GM18861 (cell line): ENCODE data around the gene STAT4.

Experiments
- ATAC-seq: cut with Tn5 transposase; IDR thresholded peaks from one replicate; pipeline ENCODE4 v1.9.1; 2021; ENCODE audit not compliant: unreplicated experiment

The STAT4 gene

DNA sequence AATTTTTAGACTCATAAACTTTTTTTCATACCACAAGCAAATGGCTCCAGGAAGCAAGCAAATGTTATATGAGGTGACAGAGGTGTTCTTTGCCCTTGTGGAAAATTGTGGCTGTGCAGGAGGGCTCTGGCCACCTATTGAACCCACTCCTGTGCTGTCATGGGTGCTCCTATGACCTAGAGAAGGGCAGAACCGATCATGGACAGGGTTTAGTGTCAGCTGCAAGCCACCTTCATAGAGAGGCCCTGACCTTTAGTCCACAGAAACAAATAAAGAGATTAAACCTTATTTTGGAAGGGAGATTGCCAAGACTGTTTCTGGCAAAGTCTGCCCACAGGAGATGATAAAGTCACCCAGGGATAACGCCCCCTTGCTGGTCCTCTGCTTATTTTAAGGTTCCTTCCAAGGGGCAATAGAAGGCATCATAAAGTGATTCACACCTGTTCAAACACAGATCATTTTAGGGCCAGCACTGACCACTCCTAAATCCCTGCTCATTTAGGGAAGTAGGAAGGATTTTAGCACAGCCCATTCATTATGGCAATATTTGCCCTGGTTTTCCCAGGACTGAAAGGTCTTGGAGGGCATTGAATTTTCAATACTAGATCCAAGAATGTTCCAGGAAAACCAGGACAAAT is 26.1 kb upstream of the STAT4 start:
- no peak for ATAC-seq

DNA sequence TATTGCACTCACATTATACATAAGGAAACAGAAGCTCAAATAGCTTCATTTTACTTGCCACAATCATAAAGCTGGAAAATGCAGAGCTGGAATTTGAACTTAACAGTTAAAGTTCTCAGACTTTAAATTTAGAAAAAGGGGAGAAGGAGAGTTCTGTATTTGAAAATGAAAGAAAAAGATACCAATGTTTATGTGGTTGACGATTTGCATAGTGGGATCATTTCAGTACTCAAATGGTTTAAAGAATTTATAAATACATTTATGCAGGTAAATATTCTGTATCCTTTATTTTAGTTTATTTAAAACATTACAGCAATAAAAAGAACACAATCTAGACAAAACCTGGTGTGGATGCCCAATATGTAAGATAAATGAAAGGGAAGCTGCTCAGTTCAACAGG is 25.5 kb upstream of the STAT4 start:
- no peak for ATAC-seq

DNA sequence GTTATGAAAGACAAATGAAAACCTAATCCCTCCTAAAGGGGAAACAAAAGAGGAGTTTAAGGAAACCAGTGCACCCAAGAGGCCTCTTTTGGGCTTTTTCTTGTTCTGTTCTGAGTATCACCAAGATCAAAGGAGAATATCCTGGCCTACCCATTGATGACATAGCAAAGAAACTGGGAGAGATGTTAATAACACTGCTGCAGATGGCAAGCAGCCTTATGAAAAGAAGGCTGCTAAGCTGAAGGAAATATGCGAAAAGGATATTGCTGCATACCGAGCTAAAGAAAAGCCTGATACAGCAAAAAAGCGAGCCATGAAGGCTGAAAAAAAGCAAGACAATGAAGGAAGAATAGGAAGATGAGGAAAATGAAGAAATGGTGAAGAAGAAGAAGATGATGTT is 23.6 kb upstream of the STAT4 start:
- ATAC-seq = no peak

DNA sequence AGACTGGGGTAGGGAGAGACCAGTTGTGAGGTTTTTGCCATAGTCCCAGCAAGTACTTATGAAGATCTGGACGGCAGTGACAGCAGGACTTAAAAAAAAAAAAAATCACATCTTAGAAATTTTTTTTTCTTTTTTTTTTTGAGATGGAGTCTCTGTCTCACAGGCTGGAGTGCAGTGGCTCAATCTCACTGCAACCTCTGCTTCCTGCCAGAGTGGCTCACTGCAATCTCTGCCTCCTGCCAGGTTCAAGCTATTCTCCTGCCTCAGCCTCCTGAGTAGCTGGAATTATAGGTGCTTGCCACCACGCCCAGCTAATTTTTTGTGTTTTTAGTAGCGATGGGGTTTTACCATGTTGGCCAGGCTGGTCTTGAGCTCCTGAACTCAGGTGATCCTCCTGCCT is 22.4 kb upstream of the STAT4 start:
- no peak for ATAC-seq

DNA sequence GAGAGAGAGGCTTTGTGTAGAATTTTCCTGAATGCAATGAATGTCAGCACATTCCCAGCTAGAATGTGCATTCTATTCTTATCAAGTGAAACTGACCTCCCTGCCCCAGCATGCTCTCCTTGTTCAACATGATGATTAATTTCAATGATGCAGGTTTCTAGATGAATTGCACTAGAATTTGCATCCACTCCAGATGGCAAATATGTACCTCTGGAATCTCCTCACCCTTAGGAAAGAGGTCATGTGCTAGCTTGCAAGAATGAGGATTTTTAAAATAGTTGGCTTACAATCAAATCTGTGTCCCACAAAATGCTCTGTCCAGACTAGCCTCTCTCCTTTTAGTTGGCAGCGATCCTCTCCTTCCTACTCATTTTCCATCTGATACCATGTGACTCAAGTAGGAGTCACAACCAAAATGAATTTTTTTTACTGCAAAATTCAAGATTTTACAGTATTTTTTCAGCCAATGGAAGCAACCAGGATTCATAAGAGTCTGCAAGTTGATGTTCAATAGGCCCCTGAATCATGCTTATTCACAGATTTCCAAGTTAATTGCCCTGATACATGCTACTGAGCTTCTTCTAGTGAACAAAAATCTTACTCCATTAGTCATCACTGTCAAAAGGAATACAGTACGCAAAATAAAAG is 21.0 kb upstream of the STAT4 start:
- ATAC-seq = no peak

DNA sequence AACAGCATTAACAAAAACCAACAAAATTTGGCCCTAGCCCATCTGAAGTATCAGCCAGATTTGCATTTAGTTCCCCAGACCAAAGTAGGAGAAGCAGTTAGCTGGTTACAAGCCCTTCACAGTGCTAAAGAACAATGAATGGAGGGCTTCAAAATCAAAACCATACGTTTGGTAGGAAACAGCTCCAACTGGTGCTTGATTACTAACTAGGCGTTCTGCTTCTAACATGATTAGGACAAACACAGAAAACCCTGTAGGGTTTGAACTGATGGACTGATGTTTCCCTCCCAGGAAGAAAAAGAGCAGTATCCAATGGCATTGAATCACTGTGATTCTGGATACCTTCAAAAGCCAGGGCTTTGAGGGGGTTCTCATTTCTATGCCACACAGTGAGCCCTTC is 20.5 kb upstream of the STAT4 start:
- ATAC-seq = no peak

DNA sequence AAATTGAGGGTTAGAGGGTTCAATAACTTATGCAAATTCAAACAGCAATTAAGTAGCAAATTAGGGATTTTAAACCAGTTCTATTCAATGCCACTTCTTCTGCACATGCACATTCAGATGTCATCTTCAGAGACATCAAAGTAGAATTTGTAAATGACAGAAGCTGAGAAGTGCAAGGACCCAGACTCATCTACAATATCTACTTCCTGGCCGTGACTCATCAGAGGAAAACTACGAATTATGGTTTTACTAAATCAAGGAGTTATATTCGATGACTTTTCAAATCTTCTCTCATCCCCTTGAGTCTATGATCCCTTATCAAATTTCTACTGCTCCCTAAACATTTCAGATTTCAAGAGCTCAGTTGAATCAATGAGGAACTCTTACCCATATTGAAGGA is 20.0 kb upstream of the STAT4 start:
- no peak for ATAC-seq

DNA sequence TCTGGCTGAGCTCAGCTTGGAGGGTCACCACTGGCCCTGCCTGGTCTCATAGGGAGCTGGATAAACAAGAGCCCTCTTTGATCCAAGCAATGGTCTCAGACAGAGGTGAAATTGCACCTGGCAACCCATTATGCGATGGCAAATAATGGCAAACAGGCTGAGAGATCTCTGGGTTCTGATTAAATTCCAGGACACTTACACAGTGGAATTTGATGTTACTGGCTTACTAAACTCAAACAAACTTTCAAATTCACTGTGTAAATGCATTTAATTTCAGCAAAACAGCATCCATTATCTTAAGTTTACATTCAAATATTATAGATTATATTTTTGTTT is 19.5 kb upstream of the STAT4 start:
- no peak for ATAC-seq

DNA sequence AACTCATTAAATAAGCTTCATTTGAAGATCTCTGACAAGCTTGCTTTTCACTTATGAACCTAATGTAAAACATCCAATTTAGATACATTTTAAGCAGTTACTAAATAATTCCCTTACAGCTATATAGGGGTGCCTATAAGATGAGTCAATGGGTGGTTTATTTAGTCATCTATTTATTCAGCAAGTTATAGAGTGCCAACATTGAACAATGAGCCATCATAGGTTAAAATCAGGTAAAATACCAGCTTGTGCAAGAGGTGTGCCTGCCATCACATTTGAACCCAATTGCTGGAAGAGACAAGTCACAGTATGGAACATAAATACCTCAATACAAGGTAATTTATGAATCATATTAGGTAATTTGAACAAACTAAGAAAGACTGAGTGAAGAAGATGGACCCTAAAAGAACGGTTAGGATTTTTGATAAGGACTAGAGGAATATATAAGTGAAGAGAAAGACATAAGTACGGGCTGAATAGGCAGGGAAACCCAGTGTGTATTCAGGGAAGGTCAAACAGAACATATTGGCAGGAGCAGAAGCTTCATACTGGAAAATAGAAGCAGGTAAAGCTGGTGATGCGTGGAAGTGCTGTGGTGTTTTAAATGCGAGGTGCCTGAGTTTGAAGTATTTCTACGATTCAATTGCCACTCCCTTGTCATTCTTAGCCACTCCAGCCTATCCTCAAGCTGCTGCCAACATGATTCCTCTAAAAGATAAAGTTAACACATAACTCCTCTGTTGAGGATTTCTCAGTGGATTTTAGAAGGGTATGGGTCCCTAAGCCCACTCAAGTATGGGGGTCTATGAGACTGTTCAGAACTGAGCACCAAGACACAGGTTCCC is 18.9 kb upstream of the STAT4 start:
- no peak for ATAC-seq

DNA sequence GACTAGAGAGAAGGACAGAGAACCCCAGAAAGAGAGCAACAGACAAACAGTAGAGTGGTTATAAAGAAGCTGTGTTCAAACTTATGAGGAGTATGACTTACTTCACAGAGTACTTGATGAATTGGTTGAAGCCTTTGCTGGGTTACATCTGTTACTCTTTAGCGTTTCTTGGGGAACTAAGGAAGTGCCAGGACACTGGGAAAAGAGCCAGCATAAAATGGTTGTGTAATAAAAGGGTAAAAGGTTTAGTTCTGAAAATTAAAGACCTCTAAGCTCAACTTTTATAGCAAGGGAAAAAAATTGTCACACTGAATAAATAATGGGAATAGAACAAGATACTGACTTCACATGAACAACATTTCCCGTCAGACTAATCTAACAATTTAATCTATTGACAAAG is 17.0 kb upstream of the STAT4 start:
- ATAC-seq = no peak

DNA sequence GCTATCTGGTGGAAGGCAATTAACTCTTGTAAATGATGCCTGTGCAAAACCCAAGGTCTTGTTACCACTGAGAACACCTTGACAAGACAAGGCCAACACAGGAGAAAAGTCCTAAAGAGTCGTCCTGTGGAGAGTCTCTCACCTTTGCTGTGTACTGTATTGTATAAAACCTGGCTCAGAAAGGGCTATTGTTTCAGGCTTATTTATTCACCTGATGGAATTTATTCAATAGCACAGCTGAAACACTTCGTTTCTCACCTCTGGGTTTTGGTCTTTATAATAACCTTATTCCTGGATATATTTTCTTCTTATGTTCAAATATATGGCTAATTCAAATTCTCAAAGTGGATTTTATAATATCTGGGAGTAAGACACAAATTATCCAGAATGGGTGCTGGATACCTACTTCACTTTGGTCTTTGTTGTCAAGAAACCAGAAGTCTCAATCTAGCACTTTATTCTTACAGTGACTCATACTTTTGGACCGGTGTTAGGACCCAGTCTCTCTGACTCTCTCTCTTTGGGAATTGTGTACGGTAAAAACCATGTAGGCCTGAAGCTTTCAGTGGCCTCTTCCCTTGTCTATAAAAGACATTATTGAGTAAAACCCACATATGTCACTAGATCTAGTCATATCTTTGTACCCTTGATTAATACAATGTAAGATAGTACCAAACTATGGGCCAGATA is 16.1 kb upstream of the STAT4 start:
- no peak for ATAC-seq

DNA sequence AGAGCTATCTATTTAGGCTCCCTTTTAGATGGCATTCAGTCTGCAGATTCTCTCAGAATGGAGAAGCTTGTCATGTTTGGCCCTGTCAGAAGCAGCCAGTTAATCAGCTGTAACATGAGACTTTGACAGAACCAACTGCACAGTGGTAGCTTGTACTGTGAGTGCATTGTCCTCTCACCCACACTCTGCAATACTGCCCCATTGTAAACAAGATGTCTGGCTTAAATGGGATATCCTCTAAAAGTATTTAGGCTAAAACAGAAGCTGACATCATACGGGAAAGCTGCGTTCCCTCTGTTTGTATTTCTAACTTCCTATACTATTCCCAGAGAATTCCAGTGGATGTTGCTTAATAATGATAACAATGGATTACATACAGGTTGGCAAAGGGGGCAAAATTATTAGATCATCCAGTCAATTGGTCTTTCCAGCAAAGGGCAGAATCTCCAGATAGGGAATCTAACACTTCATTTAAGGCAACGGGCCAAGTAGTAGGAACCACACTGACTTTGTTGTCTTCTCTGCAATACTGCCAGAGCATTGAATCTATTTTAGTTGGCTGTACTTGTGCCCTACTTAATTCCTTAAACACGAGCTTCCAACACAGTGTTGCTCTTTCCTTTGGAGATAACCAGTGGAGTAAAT is 15.4 kb upstream of the STAT4 start:
- ATAC-seq = no peak

DNA sequence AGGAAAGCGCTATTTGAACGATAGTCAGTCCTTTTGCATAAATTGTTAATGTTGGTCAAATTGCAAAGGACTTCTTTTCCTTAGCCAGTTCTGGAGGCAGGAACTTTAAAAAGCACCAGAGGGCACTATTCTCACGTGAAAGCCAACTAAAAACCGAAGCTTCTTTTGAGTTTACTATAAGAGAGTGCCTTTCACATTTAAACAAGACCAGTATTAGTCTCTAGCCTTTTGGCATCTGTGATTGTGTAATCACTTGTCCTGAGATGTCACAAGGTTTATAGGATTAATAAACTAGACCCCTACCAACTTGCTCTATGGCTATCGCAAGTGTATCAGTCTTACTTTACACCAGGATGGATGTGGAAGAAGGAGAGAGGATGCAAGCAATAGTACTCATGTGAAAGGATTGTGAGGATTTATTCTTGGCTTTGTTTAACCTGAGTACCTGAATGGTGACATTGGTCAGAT is 14.4 kb upstream of the STAT4 start:
- ATAC-seq = peak; percentile 86

DNA sequence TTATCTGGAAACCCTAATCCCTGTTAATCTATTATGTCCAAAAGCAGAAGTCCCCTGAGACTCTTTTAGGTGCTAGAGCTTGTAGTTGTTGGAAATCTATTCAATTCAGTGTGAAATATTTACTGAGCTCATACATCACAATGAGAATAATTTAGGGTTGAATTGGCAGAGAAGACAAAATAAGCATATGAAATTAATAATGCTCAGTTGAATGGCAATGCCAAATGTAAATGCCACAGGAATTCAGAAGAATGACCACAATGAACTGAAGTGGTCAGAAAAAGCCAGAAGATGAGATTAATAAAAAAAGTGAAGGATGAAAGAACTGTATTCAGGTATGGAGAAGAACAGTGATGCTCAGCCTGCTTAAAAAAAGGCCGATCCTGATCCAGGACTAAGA is 8.0 kb upstream of the STAT4 start:
- no peak for ATAC-seq

DNA sequence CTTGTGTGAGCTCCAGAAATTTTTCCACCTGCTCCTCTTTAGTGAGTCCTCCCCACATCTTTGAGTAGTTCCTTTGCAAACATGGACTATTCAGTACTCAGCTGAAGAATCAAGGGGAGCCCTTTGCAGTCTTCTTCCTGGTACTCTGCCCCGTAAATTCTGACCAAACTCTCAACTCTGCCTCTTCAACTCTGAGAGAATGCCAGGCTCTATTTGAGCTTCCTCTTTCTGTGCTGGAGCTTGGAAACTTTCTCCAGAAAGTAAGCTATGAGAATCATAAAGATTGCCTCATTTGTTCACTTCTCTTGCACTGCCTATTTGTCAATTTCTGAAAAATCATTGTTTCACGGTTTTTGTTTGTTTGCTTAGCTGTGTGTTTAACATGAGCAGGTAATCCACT is 7.4 kb upstream of the STAT4 start:
- no peak for ATAC-seq

DNA sequence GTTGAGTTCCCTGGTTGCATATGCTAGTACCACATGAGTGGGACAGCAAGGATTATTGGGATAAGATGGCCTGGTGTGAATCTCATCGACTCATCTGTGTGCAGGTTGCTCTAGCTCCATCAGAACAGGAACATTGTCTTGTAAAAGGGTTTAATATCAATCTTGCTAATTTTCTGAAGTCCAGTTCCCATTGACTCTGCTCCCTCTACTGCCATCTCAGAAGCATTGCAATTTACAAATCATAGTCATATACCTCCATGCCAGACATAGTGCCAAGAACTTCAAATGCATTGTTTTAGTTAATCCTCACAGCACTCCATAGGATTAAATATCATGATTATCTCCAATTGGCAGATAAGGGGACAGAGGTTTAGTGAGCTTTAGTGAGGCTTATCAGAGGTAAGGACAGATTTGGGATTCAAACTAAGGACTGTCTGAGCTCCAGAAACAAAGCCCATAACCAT is 4.8 kb upstream of the STAT4 start:
- peak; percentile 40 for ATAC-seq

DNA sequence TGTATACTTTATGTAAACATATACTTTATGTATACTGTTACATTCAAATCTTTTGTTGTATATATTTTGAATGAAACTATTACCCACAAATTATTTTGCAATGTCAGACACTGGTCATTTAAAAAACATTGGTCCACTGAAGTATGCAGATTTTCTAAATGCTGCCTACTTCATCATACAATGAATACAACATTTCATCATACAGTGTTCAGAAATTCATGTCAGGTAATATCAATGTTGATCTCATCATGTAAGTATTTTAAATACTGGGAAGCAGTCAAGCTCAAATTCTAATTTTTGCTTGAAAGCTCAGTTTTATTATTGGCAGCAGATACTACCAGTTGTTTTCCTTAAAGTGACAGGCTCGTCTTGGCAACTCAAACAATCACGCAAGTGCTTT is 2.9 kb upstream of the STAT4 start:
- no peak for ATAC-seq

DNA sequence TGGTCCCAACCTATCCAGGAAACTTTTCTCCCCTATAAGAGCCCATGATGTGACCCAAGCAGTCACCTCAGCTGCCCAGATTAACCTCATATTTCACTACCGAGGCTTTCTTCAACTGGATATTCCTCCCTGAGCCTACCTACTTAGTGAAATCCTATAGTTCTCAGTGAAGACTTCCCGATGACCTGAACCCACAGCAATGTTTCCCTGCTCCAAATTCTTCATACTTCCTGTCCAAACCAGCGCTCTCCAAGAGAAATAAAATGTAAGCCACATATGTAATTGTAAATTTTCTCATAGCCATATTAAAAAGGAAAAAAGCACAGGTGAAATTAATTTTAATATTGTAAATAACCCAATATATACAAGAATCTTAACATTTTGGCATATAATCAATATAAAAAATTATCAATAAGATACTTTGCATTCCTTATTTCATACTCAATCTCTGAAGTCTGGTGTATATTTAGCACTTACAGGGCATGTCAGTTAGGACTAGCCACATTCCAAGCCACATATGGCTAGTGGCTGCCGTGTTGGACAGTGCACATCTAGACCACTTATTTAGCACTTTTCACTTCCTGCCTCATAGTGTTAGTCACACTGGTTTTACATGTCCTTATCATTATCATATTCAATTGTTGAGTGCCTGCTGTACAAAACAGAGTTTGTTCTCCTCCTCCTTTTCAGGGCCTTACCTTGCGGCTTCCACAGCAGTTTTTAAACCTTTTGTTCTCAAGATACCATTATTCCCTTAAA is 1.9 kb upstream of the STAT4 start:
- ATAC-seq = peak; percentile 37

DNA sequence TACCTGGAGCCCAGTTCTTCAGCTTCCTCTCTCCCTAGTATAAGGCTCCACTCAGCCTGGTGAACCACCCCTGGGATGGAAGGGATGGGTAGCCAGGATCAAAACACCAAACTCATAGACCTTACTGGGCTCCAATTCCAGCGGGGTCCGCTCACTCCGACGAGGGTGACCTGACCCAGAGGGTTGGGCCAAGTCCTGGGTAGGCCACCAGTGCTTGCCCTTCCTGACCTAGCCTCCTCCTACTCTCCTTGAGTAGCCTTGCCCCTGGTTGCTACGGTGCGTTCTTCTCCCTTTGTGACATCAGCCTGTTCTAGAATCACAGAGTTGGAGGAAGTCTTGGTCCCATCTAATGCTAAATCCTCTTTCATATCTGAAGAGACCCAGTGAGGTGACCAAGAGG is 537 bp upstream of the STAT4 start:
- ATAC-seq = no peak

DNA sequence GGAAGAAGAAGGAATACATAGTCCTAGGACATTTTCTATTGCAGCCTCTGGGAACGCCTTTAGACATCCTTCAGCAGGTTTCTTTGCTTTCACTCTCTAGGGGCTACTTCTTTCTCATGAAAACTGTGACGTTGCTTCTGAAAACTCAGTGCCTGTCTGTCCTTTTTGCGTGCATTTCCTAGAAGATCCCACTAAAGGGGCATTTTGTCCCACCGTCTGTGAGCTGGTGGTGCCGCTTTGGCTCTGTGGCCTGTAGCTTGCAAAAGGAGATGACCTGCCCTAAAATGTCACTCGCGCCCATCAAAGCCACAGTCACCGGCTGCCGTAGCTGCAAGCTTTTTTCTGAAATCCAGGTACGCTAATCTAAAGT is 579 bp downstream of the STAT4 start:
- ATAC-seq = no peak
